Suppressor macrophage treated with lipopolysaccharide for 1 hour (primary cell): ENCODE data around the gene FN1.
"Not testable (repeated sequence)": the region's sequence is repeated elsewhere in the genome, so short reads cannot be mapped to it uniquely, and the experiment has no call there.

Source experiments
- DNase-seq, 3 donors: peaks; one replicate each; pipeline ENCODE4 v3.0.0-alpha.2; 2020 to 2022

Gene FN1

DNA sequence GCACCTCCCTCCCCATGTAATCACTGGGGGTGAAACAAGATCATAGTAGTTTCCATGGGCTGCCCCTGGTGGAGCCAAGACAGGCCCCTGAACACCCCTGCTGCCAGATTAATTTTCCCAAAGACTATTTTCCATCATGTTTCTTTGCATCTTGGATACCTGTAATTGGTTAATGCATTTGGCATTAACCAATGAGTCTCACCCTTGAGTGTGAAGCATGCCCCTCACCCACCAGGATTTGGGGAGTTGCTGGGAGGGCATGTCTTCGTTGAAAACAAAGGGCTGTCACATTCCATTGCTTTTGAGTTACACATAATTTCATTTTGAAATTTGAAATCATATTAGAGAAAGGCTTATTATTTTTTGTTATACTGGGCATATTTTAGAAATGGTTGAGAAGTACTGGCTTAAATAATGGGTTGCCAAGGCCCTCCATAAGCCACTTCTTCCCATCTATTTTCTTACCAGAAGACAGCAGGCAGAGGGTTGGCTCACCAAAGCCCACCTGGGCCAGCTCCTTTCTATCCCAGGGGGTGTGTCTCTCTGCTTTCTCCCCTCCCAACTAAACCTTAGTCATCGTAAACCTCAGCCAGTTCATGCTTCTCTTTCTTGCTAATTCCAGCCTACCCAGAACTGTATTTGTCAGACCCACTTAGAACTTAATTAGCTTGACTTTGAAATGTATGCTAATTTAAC is 72.3 kb downstream of the FN1 start:
- no peak for DNase-seq

DNA sequence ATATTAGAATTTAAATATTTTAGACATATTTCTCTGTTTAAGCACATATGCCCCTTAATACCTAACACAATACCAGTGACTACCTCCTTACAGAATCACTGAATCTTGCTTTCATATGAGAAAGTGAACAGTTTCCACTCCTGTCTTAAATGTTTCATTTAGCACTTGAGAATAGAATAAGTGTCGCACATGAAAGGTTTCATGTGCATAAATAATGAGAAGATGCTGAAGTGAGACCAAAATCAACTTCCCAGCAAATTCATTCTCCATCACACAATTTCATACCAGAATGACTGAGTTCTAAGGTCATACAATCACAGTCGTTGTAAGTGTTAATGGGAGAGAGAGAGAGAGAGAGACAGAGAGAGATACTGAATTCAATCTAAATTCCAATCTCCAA is 72.8 kb downstream of the FN1 start:
- DNase-seq = no peak

DNA sequence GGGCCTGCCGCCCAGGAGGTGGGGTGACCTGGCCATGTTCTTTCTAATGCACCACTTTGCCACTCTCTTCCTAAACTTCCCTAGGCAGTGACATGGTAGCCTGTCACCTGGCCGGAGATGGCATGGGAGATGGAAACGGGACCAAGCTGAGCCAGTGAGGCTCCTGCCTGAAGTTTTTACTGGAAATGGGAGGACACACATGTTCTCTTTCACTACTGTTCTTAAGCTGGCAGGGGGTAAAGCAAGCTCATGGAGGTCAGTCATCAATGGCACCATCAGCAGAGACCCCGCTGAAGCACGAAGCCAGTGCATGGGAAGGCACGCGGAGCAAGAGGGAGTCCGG is 73.3 kb downstream of the FN1 start:
- no peak for DNase-seq

DNA sequence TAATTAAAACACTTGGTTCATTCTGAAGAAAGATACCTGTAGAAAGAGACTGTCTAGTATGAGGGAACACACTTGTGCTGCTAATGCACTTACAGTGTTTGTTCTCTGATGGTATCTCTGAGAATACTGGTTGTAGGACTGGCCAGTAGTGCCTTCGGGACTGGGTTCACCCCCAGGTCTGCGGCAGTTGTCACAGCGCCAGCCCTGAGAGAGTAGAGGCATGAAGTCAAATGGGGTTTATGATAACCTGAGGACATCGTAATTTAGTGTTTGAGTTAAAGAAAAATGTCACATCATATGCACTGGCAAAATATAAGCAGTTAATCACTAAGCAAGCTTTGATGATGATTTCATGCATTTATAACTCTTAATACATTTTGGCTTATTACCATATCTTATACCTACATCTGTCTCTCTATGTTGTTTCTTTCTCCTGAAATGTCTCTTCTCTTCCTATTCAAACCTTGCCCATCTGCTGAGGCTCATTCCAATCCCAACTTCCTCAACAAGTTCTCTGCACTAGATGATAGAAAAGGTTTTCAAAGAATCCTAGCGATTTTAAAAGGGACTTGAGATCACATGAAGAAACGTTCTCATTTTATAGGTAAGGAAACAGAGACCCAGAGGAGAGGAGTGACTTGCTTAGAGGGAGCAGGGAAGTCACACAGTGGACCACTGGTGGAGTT is 73.8 kb downstream of the FN1 start:
- no peak for DNase-seq

DNA sequence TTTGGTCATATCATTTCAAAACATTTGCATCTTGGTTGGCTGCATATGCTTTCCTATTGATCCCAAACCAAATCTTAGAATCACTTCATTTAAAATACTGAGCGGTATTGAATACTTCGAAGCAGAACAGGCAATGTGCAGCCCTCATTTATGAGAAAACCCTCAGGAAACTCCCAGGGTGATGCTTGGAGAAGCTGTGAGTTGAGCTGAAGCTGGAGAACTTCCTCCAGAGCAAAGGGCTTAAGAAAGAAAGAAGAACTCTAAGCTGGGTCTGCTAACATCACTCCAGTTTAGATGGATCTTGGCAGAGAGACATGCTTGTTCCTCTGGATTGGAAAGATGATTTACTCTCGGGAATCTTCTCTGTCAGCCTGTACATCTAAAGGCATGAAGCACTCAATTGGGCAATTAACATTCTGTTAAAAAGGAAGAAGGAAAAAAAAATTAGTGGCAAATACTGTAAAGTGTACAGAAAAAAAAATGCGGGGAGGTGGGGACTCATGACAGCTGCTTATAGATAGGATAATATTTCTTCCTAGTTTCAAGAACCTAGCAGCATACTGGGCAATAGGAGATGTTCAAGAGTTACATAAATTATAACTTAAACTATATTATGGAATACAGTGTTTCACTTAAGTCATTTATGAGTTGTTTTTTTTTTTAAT is 74.5 kb downstream of the FN1 start:
- DNase-seq = peak; percentile 12 to 28 (median 15)

DNA sequence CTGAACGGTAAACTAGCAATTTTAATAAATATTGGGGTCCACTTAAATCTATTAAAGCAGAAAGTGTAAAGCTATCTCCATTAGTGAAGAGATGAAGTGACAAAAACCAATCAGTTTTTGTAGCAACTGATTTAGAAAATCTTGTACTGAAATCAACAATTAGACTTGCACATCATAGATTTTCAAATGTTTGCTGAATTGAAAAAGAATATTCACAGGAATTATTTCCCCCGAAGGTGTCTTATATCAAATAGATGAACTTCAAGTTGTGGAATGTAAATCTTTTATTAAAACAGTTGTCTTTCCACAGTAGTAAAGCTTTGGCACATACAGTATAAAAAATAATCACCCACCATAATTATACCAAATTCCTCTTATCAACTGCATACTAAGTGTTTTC is 75.3 kb downstream of the FN1 start:
- no peak for DNase-seq

DNA sequence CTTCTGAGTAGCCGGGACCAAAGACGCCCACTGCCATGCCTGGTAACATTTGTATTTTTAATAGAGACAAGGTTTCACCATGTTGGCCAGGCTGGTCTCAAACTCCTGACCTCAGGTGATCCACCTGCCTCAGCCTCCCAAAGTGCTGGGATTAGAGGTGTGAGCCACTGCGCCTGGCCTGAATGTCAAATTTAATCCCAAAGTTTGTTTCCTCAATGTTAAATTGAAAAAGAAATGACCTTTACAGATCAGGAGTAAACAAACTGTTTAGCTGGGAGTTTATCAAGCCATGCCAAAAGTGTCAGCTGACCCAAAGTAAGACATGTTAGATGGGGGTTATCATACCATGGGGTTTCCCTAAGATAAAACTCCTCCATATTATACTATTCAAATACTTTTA is 75.8 kb downstream of the FN1 start:
- not testable (repeated sequence) for DNase-seq

DNA sequence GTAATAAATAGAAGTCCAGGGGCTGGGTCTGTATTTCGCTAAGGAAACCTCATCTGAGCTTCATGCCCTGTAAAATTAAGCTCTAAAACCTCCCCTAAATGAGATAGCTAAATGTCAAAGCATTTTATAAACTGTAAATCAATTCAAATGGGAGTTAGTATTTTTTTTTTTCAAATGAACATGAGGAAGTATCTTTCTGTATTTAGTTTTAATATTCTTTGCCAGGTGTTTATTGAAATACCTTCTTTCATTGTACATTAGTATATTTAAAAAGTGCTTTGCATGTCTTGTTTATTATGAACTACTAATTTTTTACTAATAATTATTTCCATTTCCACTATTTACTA is 76.3 kb downstream of the FN1 start:
- DNase-seq = no peak

DNA sequence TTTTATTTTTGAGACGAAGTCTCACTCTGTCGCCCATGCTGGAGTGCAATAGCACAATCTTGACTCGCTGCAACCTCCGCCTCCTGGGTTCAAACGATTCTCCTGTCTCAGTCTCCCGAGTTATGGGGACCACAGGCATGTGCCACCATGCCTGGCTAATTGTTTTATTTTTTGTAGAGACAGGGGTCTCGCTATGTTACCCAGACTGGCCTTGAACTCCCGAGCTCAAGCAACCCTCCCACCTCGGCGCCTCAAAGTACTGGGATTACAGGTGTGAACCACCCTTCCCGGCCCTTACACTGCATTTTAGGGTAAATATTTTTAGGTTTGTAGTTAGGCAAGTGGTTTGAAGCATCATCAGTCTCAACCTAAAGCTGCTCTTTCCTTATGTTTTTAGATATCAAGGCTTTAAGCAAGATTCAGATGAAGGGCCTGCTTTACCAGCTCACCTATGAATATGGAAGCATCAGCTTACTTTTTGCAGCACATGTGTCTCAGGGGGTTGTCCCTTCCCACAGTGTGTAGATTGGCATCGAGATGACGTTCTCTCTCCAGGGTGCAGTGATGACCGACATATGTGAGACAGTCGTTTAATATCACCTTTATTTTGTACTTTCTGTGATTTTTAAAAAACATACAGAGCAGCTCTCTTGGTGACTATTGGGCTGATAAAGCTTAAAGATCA is 76.8 kb downstream of the FN1 start:
- no peak for DNase-seq

DNA sequence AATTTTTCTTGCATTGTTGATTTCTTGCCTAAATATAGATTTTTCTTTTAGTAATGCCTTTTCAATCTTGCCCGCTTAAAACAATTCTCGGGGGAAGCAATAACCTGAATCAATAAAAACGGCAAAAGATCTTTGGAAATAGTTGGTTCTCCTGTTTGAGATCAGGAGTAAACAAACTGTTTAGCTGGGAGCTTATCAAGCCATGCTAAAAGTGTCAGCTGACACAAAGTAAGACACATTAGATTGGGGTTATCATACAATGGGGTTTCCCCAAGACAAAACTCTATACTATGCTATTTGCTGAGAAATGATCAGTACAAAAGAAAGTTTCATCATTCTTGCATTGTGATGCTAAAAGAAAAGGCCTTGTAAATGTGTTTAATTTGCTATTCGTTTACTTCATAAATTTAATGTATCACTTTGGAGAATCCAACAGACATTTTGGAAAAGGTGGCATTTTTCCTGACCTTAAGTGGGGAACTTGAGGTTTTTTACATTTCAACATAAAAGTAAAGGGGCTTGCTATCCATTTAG is 77.5 kb downstream of the FN1 start:
- no peak for DNase-seq

DNA sequence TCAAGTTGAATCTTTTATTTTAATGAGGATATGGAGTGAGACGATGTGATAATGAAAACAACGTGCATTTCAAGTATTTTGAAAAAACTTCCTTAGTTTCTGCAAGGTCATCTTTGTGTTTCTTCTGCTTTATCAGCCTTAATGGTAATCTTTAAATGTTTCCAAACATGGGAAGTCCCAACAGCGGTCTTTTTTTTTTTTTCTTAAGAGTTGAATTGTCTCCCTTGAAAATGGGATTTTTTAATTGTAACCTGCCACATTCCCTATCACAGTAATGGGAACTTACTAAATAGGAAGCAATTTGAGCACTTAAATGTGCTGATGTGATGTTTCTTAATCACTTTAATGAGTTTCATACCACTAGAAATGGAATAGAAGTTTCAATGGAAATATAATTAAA is 78.2 kb downstream of the FN1 start:
- DNase-seq = peak; percentile 8 to 58 (median 28)

DNA sequence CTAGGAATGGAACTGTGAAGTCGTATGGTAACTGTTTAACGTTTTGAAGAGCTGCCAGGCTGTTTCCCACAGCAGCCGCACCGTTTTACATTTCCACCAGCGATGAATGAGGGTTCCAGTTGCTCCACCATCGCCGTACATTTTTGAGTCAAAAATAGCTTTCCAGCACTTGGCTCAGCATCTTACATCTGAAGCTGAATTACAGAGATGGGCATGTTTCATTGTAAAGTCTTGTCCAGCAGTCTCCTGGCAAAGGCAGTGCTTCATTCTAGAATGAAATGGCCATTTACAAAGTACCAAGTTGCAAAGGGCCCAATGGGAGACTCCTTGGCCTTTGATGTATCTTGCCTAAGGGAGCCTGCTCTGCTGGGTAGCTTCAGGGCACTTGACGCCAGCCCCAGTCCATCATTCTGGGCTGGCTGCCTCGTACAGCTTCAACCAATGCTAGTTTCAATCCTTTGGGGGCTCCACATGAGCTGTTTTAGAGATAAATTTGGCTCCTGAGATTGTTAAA is 78.9 kb downstream of the FN1 start:
- DNase-seq = no peak

DNA sequence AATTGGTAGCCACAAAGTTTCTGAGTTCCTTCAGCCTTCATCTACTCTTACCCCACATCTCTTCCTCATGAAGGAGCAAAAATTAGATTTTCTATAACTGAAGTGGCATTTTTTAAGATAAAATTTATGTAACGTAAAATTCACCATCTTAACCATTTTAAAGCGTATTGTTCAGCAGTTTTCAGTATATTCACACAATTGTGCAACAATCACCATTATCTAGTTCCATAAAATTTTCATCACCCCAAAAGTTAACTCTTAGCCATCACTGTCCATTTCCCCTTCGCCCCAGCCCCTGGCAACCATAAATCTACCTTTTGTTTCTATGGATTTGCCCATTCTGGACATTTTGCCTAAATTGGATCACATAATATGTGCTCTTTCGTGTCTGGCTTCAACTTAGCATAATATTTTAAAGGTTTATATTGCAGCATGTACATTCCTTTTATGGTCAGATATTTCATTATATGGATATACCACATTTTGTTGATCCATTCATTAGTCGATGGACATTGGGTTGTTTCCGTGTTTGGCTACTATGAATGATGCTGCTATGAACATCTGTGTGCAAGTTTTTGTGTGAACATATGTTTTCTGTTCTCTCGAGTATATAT is 79.4 kb downstream of the FN1 start:
- DNase-seq = no peak

DNA sequence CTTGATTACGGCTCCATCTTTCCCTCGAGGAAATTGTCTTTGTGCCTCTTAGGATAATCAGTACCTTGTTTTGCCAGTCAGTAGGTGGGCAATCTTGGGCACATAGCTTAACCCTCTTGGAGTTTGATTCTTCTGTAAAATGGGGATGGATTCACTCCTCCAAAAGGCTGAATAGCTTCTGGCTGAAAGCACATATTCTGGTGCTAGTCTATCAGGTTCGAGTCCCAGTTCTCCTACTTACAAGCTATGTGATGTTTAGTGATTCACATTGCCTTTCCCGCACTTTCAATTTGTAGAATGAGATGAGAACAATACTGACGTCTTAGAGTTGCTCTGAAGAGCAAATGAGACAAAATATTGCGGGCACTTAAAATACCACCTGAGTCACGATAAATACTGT is 80.1 kb downstream of the FN1 start:
- DNase-seq = no peak

DNA sequence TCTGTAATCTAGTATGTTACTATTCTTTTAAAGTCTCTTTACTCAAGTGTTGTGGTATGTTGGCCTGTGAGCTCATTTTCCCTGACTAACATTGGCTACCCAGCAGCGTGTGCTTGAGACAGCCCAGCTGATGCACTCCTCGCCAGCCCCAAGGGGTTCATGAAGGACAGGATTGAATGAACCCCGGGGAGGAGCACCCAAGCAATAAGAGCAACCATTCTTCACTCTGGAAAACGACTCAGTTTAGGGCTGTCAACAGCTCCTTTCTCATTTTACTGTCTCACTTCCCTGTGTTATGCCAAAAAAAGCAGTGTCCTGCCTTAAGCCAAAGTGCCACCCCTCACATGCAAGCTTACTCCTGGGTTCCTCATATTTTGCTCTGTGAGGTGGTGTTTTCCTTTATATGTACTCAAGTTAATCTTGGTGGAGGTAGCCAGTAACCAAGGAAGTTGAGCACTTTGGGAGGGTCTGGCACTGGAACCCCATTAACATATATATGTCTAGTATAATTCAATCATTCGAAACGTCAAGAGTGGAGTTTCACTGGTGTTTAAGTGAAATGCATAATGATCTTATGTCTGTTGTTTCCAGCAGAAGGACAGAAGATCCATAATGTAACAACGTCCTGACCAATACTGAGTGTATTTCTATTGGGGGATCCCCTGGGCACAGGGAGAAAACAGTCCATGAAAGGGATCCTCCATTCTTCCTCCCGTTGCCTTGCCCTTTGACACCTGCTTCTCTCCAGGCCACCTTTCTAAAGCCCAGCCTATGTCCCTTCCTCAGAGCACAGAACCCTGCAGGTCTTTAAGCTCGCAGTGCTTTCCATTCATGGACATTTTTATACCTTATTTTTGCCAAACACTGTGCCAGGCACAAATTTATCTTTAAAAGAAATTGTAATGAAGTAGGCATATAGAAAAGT is 80.8 kb downstream of the FN1 start:
- no peak for DNase-seq

DNA sequence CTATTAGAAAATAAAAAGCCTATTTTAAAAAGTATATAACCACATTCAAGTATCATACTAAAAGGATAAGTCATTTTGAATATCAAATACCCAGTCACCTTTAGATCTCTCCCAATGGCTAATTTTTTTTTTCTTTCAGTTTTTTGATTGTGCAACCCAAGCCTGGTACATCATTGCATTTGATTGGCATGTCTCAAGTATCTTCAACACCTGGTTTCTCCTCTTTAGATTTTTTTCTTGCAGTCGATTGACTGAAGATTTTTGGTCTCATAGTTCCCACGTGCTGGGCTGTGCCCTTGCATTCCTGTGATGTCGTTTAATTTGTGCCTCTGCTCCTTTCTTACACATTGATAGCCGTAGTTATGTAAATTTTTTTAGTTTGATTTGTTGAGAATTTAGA is 83.3 kb downstream of the FN1 start:
- no peak for DNase-seq

DNA sequence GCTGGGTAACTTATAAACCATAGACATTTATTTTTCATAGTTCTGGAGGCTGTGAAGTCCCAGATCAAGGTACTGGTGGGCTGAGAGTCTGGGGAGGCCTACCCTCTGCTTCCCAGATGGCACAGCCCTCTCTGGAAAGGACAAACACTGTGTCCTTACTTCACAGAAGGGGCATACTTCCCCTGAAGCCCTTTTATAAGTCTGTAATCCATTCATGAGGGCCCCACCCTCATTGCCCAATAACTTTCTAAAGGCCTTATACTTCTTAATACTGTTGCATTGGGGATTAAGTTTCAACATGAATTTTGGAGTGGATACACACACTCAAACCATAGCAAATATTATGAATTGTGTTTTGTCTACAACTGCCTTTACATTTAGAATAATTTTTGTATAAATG is 88.0 kb downstream of the FN1 start:
- no peak for DNase-seq

DNA sequence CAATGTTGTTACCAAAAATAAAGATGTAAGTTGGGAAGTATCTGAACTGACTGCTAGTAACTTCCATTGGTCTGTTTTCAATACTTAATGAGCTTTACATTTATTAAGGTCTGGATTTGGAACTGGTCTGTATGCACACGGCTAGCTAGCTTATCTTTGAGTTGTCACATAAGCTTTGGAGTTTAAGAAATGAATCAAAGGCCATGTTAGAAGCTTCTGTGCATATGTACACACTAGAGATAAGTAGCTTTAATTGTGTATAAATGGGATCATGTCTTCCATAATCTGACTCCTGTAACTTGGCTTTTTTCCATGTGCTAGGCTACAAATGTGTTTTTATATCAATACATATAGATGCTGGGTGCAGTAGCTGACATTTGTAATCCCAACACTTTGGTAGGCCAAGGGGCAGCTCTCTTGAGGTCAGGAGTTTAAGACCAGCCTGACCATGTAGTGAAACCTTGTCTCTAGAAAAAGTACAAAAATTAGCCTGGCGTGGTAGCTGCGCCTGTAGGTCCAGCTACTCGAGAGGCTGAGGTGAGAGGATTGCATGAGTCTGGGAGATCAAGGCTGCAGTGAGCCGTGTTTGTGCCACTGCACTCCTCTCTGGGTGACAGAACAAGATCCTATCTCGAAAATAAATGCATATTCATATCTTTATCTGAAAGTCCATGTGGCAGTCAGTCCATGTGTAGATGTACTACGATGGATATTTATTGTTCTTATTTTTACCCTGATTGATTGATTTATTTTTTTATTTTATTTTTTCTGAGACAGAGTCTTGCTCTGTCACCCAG is 96.8 kb downstream of the FN1 start:
- no peak for DNase-seq

DNA sequence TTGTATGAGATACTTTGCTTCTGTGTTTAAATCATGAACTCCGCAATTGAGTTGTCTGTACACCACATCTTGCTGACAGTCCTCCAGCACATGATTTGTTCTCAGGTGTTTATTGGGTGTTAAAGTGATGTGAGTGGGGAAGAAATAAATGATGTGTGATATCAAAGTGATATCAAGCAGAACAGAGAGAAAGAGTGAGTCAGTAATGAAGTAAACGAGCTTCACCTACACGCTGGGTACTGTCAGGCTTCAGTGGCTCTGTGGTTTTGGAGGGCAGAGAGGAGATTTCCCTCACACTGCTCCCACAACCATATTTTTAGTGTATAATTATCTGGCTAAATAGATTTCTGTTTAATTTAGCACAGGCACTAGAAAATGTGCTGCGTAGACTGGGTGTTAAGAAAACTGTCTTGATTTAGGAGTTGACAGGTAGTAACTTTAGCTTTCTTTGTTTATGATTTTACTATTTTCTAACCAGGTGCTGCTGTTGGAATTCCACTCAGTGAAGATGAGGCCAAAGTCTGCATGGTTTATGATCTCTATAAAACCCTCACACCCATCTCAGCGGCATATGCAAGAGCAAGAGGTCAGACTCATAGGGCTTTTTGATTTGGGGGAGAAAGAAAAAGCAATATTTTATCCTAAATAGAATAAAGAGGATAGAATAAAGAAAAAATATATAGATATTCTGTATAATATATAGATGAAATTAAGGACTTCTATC is 102.8 kb downstream of the FN1 start:
- no peak for DNase-seq

DNA sequence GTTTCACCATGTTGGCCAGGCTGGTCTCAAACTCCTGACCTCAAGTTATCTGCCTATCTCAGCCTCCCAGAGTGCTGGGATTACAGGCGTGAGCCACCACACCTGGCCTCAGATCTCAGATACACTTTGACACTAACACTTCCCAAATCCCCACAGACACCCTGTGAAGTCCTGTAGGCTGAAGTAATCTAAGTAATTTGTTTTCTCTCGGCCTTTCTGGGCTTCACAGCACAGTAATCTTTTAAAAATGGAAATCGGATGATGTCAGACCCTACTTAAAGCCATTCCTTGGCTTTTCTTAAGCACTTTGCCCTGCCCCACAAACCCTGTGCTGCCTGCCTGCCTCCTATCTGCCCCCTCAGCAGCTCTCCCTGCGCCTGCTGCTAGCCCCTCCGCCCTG is 107.8 kb downstream of the FN1 start:
- no peak for DNase-seq
